ENCODE data around the gene NSRP1.
A peak's percentile ranks its signal among the peaks of the same experiment; 100 is the strongest.
"Not testable (repeated sequence)": the region's sequence is repeated elsewhere in the genome, so short reads cannot be mapped to it uniquely, and the experiment has no call there.

NSRP1 gene

GRCh38 chr17:30230009-30230408 is 113.4 kb downstream of the NSRP1 start:
- H3K4me3 ChIP-seq (ENCODE audit: extremely low read depth, insufficient read depth, low read length, poor library complexity, severe bottlenecking); H3K9me3 ChIP-seq (ENCODE audit: control insufficient read depth, low read length); H3K27ac ChIP-seq (ENCODE audit: low read depth, low read length, severe bottlenecking); H3K4me1 ChIP-seq (ENCODE audit: control insufficient read depth, insufficient read depth, low read length, poor library complexity, severe bottlenecking); H3K36me3 ChIP-seq (ENCODE audit: control insufficient read depth, insufficient read depth, low read length): not testable (repeated sequence)
- WGBS, 2 experiments (ENCODE audit: insufficient coverage in 2 of 2), result no CpG with 5 or more reads among the region's 1 CpG

DNA sequence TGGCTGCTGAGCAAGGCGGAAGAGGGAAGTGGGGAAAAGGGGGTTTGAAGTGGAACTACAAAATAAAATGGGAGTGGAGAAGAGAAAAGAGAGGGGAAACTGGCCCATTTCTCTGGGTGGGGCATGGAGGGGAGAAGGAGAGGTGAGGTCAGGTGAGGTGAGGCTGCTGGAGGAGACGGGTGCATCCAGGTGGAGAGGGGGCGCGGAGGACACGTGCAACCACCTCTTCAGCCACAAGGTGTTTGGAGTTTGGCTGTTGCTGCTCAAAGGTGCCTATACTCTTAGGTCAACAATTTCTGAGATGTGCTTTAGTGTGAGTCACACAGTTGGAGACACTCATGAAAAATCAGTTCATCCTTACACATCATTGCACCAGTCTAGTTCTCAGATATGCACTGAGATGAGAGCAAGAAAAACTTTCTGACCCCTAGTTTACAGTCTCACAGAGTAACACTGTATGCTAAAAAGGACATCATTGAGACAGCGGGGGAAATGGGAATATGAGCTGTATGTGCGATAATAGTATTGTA is 114.0 kb downstream of the NSRP1 start:
- 83 to 87% methylated on average over 6 to 7 of the region's 7 CpGs for WGBS, 2 experiments (ENCODE audit: insufficient coverage in 2 of 2)

GRCh38 chr17:30232015-30232823 is 115.6 kb downstream of the NSRP1 start:
- WGBS, 2 experiments (ENCODE audit: insufficient coverage in 2 of 2), result 84 to 86% methylated on average over 8 to 9 of the region's 10 CpGs

More for the DNA sequence above, 114.0 kb downstream of the NSRP1 start:
- no peaks in the 10 kb centered on the region for H3K4me1 ChIP-seq (ENCODE audit: control insufficient read depth, insufficient read depth, low read length, poor library complexity, severe bottlenecking)
- no peaks in the 10 kb centered on the region for H3K9me3 ChIP-seq (ENCODE audit: control insufficient read depth, low read length)
- H3K27ac ChIP-seq (ENCODE audit: low read depth, low read length, severe bottlenecking), result no peak overlapping the region
- no peak overlapping the region for H3K4me3 ChIP-seq (ENCODE audit: extremely low read depth, insufficient read depth, low read length, poor library complexity, severe bottlenecking)
- H3K36me3 ChIP-seq (ENCODE audit: control insufficient read depth, insufficient read depth, low read length), result no peaks in the 10 kb centered on the region

GRCh38 chr17:30232824-30233427 is 116.3 kb downstream of the NSRP1 start:
- H3K27ac ChIP-seq (ENCODE audit: low read depth, low read length, severe bottlenecking), result no peak overlapping the region
- no peaks in the 10 kb centered on the region for H3K9me3 ChIP-seq (ENCODE audit: control insufficient read depth, low read length)
- no peaks in the 10 kb centered on the region for H3K36me3 ChIP-seq (ENCODE audit: control insufficient read depth, insufficient read depth, low read length)
- peaks cover 8% of the 10 kb centered on the region for H3K4me1 ChIP-seq (ENCODE audit: control insufficient read depth, insufficient read depth, low read length, poor library complexity, severe bottlenecking)
- WGBS, 2 experiments (ENCODE audit: insufficient coverage in 2 of 2), result 77 to 81% methylated on average over 11 of the region's 11 CpGs
- H3K4me3 ChIP-seq (ENCODE audit: extremely low read depth, insufficient read depth, low read length, poor library complexity, severe bottlenecking), result no peak overlapping the region

More at GRCh38 chr17:30232015-30232823, 115.6 kb downstream of the NSRP1 start:
- Histone ChIP-seq H3K27ac (ENCODE audit: low read depth, low read length, severe bottlenecking) (no peak overlapping the region), H3K4me1 (ENCODE audit: control insufficient read depth, insufficient read depth, low read length, poor library complexity, severe bottlenecking) (peaks cover 3% of the 10 kb centered on the region), H3K36me3 (ENCODE audit: control insufficient read depth, insufficient read depth, low read length) (no peaks in the 10 kb centered on the region), H3K9me3 (ENCODE audit: control insufficient read depth, low read length) (no peaks in the 10 kb centered on the region), H3K4me3 (ENCODE audit: extremely low read depth, insufficient read depth, low read length, poor library complexity, severe bottlenecking) (no peak overlapping the region)

DNA sequence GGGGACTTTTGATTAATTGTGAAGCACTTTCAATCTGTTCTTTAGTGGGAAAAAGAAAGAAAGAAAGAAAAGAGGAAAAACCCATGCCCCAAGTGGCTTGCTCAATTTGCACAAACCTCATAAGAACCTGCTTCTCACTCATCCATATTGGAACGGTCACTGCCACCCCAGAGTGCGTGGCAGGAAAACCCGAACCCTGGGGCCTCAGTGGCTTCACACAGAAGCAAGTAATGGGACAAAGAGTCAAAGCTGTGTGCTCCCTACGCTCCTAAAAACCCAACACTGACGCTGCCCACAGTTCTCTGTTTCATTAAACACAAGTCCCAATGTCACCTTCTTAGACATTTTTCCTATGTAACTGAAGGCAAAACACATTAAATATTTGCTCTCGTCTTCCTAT is 117.7 kb downstream of the NSRP1 start:
- Histone ChIP-seq H3K36me3 (ENCODE audit: control insufficient read depth, insufficient read depth, low read length) (no peaks in the 10 kb centered on the region), H3K4me1 (ENCODE audit: control insufficient read depth, insufficient read depth, low read length, poor library complexity, severe bottlenecking) (peaks cover 14% of the 10 kb centered on the region), H3K9me3 (ENCODE audit: control insufficient read depth, low read length) (no peaks in the 10 kb centered on the region), H3K4me3 (ENCODE audit: extremely low read depth, insufficient read depth, low read length, poor library complexity, severe bottlenecking) (no peak overlapping the region), H3K27ac (ENCODE audit: low read depth, low read length, severe bottlenecking) (no peak overlapping the region)
- 79 to 84% methylated on average over 5 of the region's 6 CpGs for WGBS, 2 experiments (ENCODE audit: insufficient coverage in 2 of 2)

GRCh38 chr17:30234964-30235363 is 118.3 kb downstream of the NSRP1 start:
- no peak overlapping the region for H3K4me3 ChIP-seq (ENCODE audit: extremely low read depth, insufficient read depth, low read length, poor library complexity, severe bottlenecking)
- H3K9me3 ChIP-seq (ENCODE audit: control insufficient read depth, low read length), result no peaks in the 10 kb centered on the region
- H3K36me3 ChIP-seq (ENCODE audit: control insufficient read depth, insufficient read depth, low read length), result no peaks in the 10 kb centered on the region
- H3K4me1 ChIP-seq (ENCODE audit: control insufficient read depth, insufficient read depth, low read length, poor library complexity, severe bottlenecking), result peaks cover 14% of the 10 kb centered on the region
- WGBS, 2 experiments (ENCODE audit: insufficient coverage in 2 of 2), result 63 to 71% methylated on average over 11 to 12 of the region's 12 CpGs
- no peak overlapping the region for H3K27ac ChIP-seq (ENCODE audit: low read depth, low read length, severe bottlenecking)

GRCh38 chr17:30235386-30236296 is 119.0 kb downstream of the NSRP1 start, which contains the start of gene SLC6A4:
Gene SLC6A4, minus strand, starts transcription at chr17:30235697. Its CDS starts 13,739 bp downstream, at chr17:30221958.
- WGBS, 2 experiments (ENCODE audit: insufficient coverage in 2 of 2), result 7 to 9% methylated on average over 62 to 69 of the region's 82 CpGs
- Histone ChIP-seq H3K36me3 (ENCODE audit: control insufficient read depth, insufficient read depth, low read length) (no peaks in the 10 kb centered on the region), H3K4me1 (ENCODE audit: control insufficient read depth, insufficient read depth, low read length, poor library complexity, severe bottlenecking) (peaks cover 14% of the 10 kb centered on the region), H3K4me3 (ENCODE audit: extremely low read depth, insufficient read depth, low read length, poor library complexity, severe bottlenecking) (peak within 1 kb of the TSS; percentile 35), H3K9me3 (ENCODE audit: control insufficient read depth, low read length) (no peaks in the 10 kb centered on the region), H3K27ac (ENCODE audit: low read depth, low read length, severe bottlenecking) (no peak within 1 kb of the TSS)
